Stimulated activated CD8-positive, alpha-beta memory T cell treated with anti-CD3 and anti-CD28 coated beads, Interleukin-12 subunit alpha, Interleukin-12 subunit beta, amount 100 ng/mL, for 1 hour (primary cell): ENCODE data around the gene PITPNM3.

Experiments
- DNase-seq: peaks from one replicate; pipeline ENCODE4 v3.0.0-alpha.2; 2020; ENCODE audit warnings: low read depth

Gene PITPNM3

GRCh38 chr17:6526362-6527152 lies 29.8 kb downstream of the PITPNM3 start:
- no peak for DNase-seq

DNA sequence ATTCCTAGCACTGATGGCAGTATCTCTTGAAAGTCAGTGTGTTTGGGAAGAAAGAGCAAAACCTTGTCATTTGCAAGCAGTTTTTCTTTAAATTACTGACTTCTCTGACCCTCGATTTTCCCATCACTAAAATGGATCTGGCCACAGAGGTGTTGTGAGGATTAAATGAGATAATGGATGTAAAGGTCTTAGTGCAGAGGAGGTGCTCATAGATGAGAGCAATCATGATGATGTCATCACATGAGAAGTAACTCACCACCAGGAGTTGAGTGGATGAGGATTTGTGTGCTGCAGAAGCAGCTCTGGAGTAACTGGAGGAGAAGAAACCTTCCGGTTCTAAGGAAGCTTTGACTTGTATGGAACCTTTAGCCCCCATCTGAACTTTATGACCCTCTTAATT lies 30.6 kb downstream of the PITPNM3 start:
- DNase-seq = no peak

DNA sequence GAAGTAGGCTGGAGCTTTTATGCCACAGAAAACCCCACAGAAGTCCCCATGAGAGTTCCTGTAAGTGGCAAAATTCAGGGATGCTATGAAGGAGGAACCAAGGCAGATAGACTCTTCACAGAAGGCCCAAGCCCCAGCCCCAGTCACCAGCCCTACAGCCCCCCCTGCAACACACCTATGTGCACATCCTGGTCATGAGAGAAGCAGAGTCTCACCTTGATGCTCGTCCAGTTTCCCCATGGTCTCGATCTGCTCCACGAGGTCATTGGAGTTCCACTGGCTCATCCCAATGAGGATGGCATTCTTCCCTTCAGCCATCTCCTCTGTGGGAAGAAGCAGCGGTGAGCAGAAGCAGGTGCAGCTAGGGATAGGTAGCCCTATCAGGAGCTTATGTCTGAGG lies 31.2 kb downstream of the PITPNM3 start:
- no peak for DNase-seq

- no peak for DNase-seq
Observed at GRCh38 chr17:6524520-6524919, 31.8 kb downstream of the PITPNM3 start.

- DNase-seq = no peak
Observed at GRCh38 chr17:6523809-6524355, 32.5 kb downstream of the PITPNM3 start.

DNA sequence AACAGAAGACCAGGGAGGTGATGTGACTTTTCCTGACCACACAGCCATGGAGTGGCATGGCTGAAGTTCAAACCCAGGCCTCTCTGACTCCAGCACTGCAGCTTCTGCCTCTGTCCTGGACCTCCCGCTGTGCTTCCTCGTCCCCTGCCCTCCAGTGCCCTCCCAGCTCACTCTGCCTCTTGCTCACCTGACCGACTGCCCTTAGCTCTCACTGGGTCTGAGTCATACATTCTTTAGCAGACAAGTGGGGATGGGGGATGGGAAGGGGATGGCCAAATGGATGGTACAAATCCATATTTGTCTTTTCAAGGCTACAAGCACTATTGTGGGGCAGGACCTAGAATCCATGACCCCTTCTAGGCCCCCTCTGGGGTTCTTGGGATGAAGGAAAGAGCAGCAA lies 33.0 kb downstream of the PITPNM3 start:
- no peak for DNase-seq

- no peak for DNase-seq
Observed at GRCh38 chr17:6521586-6521985, 34.8 kb downstream of the PITPNM3 start.

- DNase-seq = no peak
Observed at GRCh38 chr17:6517062-6517461, 39.3 kb downstream of the PITPNM3 start.

GRCh38 chr17:6514371-6514770 lies 42.0 kb downstream of the PITPNM3 start:
- no peak for DNase-seq

DNA sequence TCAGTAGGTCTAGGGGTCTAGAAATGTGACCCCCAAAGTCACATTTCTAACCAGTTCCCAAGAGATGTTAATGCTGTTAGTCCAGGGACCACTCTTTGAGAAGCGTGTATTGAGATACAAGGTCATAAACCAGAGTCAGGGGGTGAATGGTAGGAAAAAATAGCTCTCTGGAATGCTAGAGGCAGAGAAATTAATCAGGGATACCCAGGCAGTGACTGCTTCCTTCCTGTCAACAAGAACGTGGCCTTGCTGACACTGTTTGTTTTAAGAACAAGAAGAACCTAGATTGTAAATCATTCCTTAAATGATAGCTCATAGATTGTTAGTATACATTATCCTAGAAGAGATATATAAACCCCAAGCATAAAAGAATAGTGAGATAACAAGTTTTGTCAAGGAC lies 43.8 kb downstream of the PITPNM3 start:
- DNase-seq = no peak

- DNase-seq = no peak
Observed at GRCh38 chr17:6510321-6510977, 45.9 kb downstream of the PITPNM3 start.

DNA sequence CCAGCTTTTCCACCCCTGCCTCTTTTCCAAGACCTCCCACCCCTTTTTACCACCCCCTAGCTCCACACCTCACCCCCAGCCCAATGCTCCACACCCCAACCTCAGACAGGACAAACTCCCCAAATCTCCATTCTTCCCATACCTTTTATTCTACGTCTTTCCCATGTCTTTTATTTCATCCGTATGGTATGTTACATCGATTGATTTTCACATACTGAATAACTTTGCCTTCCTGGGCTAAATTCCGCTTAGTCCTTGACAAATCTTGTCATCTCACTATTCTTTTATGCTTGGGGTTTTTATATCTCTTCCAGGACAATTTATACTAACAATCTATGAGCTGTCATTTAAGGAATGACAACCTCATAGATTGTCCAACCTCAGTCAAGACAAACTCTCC lies 46.4 kb downstream of the PITPNM3 start:
- no peak for DNase-seq

DNA sequence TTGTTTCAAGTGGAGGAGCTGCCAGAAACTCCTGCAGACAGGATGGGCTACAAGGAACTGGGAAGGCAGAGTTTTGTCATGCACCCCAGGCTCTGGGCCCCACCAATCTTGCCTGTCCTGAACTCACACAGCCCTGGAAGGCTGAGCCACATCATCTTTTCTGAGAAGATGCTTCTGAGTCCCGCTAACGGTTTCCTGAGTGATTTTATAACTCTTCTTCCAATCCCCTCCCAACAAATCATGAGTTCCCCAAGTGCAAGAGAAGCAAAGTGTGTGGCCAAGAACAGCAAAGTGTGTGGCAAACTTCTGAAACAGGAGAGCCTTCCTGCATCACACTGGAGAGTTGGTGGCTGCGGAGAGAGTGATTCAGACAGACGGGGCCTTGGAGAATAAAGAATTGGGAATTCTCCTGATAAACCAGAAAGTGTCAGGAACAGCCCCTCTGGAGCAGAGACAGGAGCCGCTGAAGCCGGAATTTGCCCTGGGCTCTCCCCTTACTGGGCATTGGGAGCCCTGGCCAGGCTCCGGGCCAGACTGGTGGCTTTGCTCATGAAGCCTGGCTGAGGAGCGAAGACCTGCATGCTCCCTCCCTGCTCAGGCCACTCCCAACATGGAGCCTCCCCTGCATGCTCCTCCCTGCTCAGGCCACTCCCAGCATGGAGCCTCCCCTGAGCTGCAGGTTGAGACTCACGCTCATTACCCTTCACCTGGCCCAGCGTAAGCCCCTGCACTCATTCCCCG lies 47.2 kb downstream of the PITPNM3 start:
- no peak for DNase-seq

DNA sequence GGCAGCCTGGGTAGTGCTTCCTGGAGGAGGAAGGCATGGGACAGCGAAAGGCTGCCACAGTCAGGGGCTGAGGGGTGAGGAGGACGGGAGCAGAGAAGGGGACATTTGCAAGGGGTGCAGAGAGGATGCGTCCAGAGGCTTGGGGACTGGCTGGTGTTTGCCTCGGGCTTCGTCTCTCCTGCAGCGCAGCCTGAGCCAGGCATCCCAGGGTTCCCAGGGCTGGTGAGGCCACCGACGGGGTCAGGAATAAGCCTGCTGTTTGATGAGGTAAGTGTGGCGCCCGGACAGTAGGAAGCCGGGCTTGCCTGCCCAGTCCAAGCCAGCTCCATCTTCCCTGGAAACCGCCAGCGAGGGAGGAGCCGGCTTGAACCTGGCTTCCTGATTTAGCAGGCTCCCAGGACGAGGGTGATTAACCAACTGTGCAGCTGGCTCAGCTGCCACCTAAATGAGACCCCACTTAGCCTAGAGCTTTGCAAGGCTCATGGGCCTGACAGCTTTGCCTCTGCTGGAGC lies 47.8 kb downstream of the PITPNM3 start:
- no peak for DNase-seq

DNA sequence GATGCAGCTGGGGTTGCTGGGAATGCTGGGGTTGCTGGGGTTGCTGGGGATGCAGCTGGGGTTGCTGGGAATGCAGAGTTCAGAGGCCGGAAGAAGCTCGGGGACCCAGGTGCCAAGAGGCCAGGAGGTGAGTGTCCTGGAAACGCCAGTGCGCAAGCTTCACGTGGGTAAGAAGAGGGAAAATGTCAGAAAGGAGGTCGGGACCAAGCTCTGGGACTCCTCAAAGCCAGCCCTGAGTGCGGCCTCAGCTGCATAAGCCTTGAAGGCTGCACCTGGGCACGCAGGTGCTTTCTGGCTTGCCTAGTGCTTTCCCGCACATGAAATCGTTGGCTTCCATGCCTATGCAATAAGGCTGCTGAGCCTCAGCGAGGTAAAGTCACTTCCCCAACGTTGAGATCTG lies 48.3 kb downstream of the PITPNM3 start:
- no peak for DNase-seq

DNA sequence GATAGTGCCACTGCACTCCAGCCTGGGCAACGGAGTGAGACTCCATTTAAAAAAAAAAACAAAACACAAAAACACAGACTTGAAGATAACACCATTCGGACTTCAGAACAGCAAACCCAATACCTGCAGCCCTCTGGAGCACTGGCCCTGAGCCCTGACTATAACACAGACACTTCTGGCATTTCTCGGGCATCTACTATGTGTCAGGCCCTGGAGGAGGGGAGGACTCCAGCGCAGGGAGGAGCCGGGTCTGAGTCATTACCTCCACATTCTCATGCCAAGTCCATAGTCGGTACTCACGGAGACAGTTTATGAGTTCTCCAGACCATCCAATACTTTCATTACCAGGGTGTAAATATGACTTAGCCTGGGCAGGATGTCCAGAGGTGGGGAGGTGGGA lies 48.8 kb downstream of the PITPNM3 start:
- no peak for DNase-seq

- DNase-seq = no peak
Observed at GRCh38 chr17:6506679-6507231, 49.6 kb downstream of the PITPNM3 start.

DNA sequence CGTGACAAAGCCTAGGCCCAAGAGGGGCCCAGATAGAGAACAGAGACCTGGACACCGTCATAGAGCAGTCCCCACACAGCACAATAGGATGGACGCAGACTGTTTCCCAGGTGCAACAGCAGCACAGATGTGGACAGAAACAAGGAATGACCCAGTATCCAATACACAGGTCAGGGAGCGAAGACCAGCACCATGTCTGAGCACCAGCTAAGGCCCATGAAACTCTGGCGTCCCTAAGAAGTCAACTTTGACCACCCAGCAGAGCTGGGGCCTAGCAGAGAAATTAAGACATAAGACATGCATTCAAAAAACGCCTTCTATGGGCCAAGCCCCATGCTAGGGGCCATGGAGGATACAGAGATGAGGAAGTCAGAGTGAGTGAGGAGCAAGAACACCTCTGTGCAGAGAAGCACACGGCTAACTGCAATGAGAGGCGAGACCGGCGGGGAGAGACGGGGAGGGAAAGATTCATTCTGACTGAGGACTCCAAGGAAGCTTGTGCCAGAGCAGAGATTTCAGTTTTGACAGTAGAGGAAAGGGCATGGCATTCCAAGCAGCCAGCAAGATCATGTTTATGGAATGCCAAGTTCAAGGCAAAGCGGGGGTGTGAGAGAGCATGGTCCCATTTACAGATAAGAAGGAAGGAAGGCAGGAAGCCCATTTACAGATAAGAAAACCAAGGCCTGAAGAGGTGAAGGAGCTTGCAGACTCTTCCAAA lies 50.8 kb downstream of the PITPNM3 start:
- DNase-seq = no peak

DNA sequence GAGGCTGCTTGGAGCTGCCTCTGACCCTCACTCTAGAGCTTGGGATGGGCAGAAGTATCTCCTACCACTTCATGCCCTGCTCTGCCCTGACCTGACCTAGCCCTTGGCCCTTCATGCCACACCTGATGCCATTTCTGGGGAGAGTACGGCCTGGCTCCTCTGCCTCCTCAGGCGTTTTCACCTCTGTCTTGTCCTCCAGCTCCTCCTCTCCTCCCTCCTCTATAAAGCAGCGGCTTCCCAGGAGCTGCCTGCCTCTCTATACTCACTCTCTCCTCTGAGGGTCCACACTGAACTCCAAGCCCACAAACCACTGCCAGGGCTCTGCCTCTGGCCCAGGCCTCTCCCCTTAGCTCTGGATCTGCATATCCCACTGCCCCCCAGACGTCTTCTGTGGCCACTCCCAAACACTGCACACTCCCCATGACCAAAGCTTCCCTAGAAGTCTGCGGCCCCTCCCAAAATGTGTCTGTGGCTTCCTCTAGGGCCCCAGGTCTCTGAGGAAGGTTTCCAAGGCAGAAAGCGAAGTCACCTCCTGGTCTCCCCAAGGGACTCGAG lies 52.6 kb downstream of the PITPNM3 start:
- DNase-seq = no peak

DNA sequence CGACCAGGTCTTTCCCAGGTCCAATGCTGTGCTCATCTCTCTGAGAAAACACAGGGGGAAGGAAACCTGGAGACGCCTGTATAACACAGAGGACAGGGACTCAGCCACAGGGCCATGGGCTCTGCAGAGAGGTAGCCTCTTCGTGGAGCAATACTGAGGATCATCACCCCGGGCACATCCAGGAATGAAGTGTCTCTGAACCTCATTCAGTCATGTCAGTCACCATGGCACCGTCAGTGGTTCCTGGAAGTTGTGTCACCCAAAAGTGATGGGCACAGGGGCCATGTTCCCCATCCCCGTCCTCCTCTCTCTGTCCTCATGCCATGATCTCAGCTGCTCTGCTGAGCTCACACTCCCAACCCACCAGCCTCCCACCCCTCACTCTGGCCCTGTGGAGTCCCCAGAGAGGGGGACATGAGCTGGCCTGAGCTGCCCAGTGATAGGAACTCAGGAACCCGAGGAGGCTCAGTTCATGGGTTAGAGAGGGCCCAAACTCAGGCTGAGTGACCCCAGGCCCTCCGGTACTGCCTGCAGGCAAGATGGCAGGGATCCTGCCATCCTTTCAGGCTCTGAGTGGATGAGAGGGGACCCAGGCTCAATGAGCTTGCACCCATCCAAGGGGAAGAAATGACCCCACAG lies 53.4 kb downstream of the PITPNM3 start:
- DNase-seq = no peak

GRCh38 chr17:6502142-6502541 lies 54.2 kb downstream of the PITPNM3 start:
- DNase-seq = no peak
